Memory B cell (primary cell): Measurements from ENCODE around the gene IPO11.

Experiments
- ATAC-seq: fragments of 150-1000 bp; cut with Tn5 transposase; 2 replicates; pipeline ENCODE4 v1.10.0; 2021; ENCODE audit warnings: low read depth, mild to moderate bottlenecking, moderate library complexity
- DNase-seq, 2 donors: peaks; one replicate each; pipeline ENCODE4 v3.0.0; 2022; ENCODE audit warnings: low spot score in 2 of 2
- H3K27ac Mint-ChIP-seq: one replicate; pipeline ENCODE4 v1.8.0; 2022; ENCODE audit warnings: mild to moderate bottlenecking, moderate library complexity, mixed read lengths
- H3K27me3 Mint-ChIP-seq: one replicate; pipeline ENCODE4 v1.8.0; 2022; ENCODE audit warnings: mixed read lengths
- H3K36me3 Mint-ChIP-seq: one replicate; pipeline ENCODE4 v1.8.0; 2022; ENCODE audit warnings: mild to moderate bottlenecking, mixed read lengths
- H3K4me1 Mint-ChIP-seq: one replicate; pipeline ENCODE4 v1.8.0; 2022; ENCODE audit warnings: mixed read lengths
- H3K4me3 Mint-ChIP-seq: one replicate; pipeline ENCODE4 v1.8.0; 2022; ENCODE audit warnings: mild to moderate bottlenecking, moderate library complexity, mixed read lengths
- H3K9me3 Mint-ChIP-seq: one replicate; pipeline ENCODE4 v1.8.0; 2022; ENCODE audit warnings: mixed read lengths

The IPO11 gene

DNA sequence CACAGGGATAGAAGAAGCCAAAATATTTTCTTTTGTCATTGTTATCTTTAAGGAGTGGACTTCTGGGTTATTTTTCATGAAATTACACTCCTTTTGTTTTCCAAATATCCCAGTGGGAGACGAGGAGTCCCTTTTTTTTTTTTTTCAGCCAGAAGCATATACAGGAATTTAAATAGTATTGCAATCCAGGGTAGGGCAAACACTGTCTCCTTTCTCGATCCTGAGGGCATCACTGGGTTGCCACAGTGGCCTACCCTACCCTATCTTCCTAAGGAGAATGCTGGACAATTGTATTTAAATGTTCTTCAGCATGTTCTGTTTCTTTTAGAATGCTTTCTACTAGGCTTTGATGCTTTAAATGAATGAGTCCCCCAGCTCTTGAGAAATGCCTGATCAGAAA is 214.0 kb downstream of the IPO11 start:
- ATAC-seq (no peak), DNase-seq (no peak)
- Mint-ChIP-seq H3K4me3 (no peak overlapping the region), H3K4me1 (no peaks in the 10 kb centered on the region), H3K27me3 (no peaks in the 10 kb centered on the region), H3K9me3 (no peaks in the 10 kb centered on the region), H3K36me3 (peaks cover 14% of the 10 kb centered on the region), H3K27ac (peak overlapping the region; percentile 55)

DNA sequence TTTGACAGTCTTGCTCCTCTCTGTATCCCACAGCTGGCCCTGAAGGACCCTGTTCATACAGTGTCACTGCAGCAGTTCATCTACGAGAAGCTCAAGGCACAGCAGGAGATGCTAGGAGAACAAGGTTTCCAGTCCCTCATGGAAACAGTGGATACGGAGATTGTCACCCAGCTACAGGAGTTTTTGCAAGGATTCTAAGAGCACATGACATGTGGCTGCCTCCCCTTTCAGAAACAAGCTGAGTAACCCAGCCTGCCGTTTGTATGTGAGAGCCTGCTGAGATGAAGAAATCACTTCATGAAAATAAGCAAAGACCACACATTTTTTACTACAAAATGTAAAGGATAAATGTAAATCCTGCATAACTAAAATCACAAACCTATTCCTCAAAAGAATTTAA is 214.6 kb downstream of the IPO11 start:
- ATAC-seq = no peak
- Mint-ChIP-seq H3K4me3 (no peak overlapping the region), H3K36me3 (peaks cover 14% of the 10 kb centered on the region), H3K9me3 (no peaks in the 10 kb centered on the region), H3K27ac (peak overlapping the region; percentile 55), H3K4me1 (no peaks in the 10 kb centered on the region), H3K27me3 (no peaks in the 10 kb centered on the region)
- no peak for DNase-seq

DNA sequence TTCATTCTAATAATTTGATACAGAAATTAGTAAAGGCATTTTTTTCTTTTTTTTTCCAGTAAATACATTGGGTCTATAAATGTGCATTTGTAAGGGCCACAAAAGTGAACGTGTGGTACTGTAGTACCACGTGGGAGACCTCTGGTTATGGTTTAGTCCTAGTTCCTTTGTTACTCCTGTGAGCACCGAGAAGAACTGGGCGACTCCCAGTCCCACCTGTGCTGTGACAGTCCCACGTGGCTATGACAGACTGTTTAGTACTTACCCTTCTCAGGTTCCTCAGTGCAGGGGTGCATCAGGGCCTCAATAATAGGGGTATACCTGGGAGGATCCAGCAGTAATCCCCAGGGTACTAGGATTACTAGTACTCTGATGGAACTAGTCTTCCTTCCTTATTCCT is 215.3 kb downstream of the IPO11 start:
- ATAC-seq (no peak), DNase-seq (no peak)
- Mint-ChIP-seq H3K27ac (no peak overlapping the region), H3K4me1 (no peaks in the 10 kb centered on the region), H3K4me3 (no peak overlapping the region), H3K36me3 (peaks cover 14% of the 10 kb centered on the region), H3K9me3 (no peaks in the 10 kb centered on the region), H3K27me3 (no peaks in the 10 kb centered on the region)

DNA sequence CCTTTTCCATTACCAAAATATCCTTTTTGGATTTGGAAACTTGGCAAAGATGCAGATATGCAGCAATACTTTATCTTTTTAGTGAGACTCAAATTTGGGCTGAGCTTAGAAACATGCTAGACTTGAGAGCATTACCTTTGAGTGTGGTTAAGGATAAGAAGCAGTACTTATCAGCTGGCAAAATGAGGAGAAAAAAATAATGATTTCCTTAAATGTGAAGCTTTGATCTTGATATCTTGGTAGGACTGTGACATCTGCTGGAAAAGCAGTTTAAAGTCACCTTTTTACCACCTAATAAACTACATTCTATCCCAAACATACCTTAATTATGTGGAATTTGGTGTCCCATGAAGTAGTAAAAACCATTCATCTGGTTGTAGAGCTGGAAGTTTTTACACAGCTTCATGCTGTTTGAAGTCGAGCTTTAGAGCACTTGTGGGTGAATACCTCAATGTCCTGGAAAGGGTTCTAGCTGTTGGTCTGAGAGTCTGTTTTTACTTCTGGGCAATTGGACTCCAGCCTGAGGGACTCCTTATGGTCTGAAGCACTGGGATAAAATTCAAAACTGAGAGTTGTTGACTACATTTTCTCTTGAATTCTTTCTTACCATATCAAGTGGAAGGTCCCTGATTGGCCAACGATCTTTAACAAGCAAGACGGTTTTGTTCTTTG is 219.5 kb downstream of the IPO11 start:
- no peak overlapping the region for H3K4me3 Mint-ChIP-seq
- no peaks in the 10 kb centered on the region for H3K4me1 Mint-ChIP-seq
- no peaks in the 10 kb centered on the region for H3K9me3 Mint-ChIP-seq
- peaks cover 6% of the 10 kb centered on the region for H3K36me3 Mint-ChIP-seq
- DNase-seq (no peak), ATAC-seq (no peak)
- H3K27ac Mint-ChIP-seq = no peak overlapping the region
- H3K27me3 Mint-ChIP-seq = no peaks in the 10 kb centered on the region

DNA sequence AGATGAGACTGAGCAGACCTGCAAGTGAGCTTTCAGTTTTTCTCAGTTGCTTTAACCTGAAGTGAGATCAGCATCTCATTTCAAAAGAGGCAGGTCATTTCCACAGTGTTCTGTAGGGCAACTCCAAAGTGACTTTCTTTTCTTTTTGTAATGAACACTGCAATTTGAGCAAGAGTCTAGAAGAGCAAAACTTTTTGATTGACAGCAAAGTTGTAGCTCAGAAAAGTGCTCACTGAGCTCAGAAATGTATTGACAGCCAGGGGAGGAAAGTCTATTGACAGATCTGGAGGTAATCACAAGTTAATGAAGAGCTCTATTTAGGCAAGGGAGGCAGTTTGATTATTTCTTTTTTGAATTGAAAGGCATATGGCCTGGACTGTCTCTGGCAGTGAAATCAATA is 220.7 kb downstream of the IPO11 start:
- no peaks in the 10 kb centered on the region for H3K4me1 Mint-ChIP-seq
- no peak overlapping the region for H3K4me3 Mint-ChIP-seq
- ATAC-seq (no peak), DNase-seq (no peak)
- H3K36me3 Mint-ChIP-seq = peaks cover 6% of the 10 kb centered on the region
- H3K27ac Mint-ChIP-seq = no peak overlapping the region
- no peaks in the 10 kb centered on the region for H3K27me3 Mint-ChIP-seq
- H3K9me3 Mint-ChIP-seq = no peaks in the 10 kb centered on the region

DNA sequence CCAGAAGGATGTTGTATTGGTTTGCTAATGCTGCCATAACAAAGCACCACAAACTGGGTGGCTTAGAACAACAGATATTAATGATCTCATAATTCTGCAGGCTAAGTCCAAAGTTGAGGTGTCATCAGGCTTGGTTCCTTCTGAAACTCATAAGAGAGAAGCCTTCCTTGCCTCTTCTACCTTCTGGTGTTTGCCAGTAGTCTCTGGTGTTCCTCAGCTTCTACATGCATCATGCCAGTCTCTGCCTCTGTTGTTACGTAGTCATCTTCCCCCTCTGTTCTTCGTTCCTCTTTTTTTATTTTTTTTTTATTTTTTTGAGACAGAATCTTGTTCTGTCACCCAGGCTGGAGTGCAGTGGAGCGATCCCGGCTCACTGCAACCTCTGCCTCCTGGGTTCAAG is 227.9 kb downstream of the IPO11 start:
- DNase-seq (no peak), ATAC-seq (peak; percentile 70)
- no peaks in the 10 kb centered on the region for H3K27me3 Mint-ChIP-seq
- no peak overlapping the region for H3K27ac Mint-ChIP-seq
- peaks cover 3% of the 10 kb centered on the region for H3K36me3 Mint-ChIP-seq
- no peaks in the 10 kb centered on the region for H3K9me3 Mint-ChIP-seq
- peaks cover 4% of the 10 kb centered on the region for H3K4me1 Mint-ChIP-seq
- H3K4me3 Mint-ChIP-seq = no peak overlapping the region

DNA sequence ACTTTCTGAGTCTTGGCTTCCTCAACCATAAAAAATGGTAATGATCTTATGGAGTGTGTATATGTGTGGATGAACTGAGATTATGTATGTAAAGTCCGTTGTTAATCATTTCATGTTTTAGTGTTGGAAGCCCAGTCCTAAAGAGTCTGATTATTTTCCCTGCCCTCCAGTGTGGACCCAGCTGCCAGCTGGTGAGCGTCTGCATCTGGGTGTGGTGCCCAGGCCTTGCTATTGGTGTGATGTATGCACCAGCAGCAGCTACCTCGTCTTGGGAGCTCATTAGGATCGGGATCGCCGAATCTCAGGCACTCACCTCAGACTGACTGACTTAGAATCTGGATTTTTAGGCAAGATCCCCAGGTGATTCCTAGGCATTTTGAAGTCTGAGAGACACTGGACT is 229.9 kb downstream of the IPO11 start:
- Mint-ChIP-seq H3K4me3 (no peak overlapping the region), H3K27ac (no peak overlapping the region), H3K27me3 (no peaks in the 10 kb centered on the region), H3K4me1 (peaks cover 4% of the 10 kb centered on the region), H3K36me3 (peaks cover 4% of the 10 kb centered on the region), H3K9me3 (no peaks in the 10 kb centered on the region)
- ATAC-seq = no peak
- no peak for DNase-seq

DNA sequence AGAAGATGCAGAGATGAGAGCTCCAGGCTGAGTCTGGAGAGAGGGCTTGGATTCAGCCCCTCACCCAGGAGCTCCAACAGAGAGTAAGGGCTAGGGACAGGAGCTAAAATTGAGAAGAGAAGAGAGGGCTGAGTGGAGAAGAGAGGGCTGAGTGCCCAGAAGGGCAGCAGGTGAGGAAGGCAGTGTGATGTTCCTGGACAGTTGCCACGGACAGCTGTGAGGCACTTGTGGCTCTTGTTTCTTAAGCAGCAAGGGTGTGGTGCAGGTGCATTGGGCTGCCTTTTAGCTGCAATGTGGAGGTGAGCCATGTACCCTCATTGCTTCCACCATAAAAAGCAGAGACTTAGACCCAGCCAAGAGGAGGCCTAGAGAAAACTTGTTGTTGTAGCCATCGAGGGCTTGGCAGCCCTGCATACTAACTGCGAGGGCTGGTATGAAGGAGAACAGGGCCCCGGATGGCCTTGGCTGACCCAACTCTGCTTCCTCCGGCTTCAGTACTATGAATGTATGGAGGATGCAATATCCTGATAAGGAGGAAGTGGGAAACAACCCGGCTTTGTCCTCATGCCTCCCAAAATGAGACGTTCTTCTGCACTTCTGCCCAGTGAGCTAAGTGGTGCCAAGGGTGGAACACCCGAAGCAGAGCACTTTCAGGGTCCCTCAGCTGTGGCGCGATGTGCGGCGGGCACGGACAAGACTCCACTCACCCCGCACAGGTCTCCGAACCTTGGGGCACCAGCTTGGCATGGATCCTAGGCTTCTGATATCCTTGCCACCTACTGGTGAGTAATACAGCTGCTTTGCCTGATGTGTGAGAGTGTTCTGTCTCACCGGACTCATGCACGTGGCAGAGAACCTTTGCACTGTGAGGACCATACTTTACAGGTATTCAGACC is 231.2 kb downstream of the IPO11 start:
- peaks cover 4% of the 10 kb centered on the region for H3K4me1 Mint-ChIP-seq
- no peak for ATAC-seq
- no peak overlapping the region for H3K4me3 Mint-ChIP-seq
- H3K9me3 Mint-ChIP-seq = no peaks in the 10 kb centered on the region
- H3K36me3 Mint-ChIP-seq = peaks cover 4% of the 10 kb centered on the region
- no peak overlapping the region for H3K27ac Mint-ChIP-seq
- no peak for DNase-seq
- H3K27me3 Mint-ChIP-seq = no peaks in the 10 kb centered on the region

DNA sequence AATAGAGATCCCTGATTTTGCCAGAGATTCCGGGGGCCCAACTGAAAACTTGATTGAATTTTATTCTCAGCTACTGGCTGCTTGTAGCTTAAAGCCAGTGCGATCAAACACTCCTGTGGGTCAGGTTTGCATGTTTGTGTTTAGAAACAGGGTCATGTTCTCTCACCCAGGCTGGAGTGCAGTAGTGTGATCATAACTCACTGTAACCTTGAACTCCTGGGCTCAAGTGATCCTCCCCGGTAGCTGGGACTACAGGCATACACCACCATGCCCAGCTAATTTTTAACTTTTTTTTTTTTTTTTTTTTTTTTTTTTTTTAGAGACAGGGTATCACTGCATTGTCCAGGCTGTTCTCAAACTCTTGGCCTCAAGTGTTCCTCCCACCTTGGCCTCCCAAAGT is 232.7 kb downstream of the IPO11 start:
- no peaks in the 10 kb centered on the region for H3K4me1 Mint-ChIP-seq
- no peak overlapping the region for H3K4me3 Mint-ChIP-seq
- H3K27ac Mint-ChIP-seq = no peak overlapping the region
- ATAC-seq = no peak
- no peaks in the 10 kb centered on the region for H3K27me3 Mint-ChIP-seq
- H3K9me3 Mint-ChIP-seq = no peaks in the 10 kb centered on the region
- H3K36me3 Mint-ChIP-seq = peaks cover 2% of the 10 kb centered on the region
- no peak for DNase-seq

DNA sequence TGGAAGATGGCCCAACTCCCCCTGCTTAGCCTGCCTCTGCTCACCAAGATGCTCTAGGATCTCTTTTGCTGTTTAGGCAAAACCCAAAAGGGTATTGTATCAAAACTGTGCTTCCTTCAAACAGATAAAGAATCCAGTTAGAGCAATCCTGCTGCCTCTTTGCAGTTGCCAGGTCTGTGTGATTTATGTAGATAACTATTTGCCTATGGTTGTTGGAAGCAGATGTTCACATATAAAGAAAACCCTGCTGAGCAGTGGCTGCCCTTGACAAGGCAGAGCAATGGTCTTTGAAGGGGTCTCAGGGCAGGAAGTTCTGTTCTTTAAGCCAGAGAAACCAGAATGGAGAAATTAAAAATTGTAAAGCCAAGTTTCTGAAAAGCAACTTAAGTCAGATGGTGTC is 234.7 kb downstream of the IPO11 start:
- Mint-ChIP-seq H3K4me3 (no peak overlapping the region), H3K4me1 (no peaks in the 10 kb centered on the region), H3K27ac (no peak overlapping the region), H3K36me3 (peaks cover 2% of the 10 kb centered on the region), H3K9me3 (no peaks in the 10 kb centered on the region), H3K27me3 (no peaks in the 10 kb centered on the region)
- no peak for ATAC-seq
- no peak for DNase-seq

DNA sequence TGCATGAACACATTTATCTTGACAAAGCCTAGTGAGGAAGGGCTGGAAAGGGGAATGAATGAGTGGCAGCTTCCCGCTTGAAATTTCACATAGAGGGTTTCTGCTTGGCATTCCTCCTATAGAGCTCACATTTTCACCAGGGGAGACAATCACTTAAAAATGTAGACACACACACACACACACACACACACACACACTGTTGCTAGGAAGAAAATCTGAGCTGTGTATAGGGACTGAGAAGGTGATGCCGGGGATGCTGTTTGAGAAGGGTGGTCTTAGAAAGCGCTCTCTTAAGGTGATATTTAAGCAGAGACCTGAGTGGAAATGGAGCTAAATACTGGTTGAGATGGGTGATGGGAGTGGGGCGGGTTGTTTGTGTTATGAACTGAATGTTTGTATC is 236.5 kb downstream of the IPO11 start:
- ATAC-seq (no peak), DNase-seq (no peak)
- Mint-ChIP-seq H3K27ac (no peak overlapping the region), H3K4me1 (peaks cover 2% of the 10 kb centered on the region), H3K27me3 (peaks cover 2% of the 10 kb centered on the region), H3K36me3 (peaks cover 4% of the 10 kb centered on the region), H3K9me3 (no peaks in the 10 kb centered on the region), H3K4me3 (no peak overlapping the region)

DNA sequence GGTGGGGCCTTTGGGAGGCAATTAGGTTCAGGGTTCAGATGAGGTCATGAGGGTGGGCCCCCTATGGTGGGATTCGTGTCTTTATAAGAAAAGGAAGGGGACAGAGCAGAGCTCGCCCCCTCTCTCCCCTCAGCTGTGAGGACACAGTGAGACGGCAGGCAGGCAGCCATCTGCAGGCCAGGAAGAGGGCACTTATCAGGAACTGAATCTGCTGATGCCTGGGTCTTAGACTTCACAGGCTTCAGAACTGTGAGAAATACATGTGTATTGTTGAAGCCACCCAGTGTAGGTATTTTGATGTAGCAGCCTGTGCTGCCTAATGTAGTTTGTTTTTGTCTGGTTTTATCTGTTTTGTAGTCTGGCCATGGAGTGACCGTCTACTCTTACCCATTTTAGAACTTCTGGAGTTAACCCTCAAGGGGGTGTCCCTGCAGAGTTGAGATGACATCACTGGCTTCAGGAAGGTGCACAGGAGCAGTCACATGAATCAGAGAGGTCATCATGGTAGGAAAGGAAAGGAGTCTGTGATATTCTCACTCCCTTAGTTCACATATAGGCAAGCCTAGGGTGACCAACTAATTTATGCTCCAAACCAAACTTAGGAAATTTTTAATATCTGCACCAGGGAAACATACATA is 237.0 kb downstream of the IPO11 start:
- Mint-ChIP-seq H3K36me3 (peaks cover 6% of the 10 kb centered on the region), H3K27me3 (peaks cover 4% of the 10 kb centered on the region), H3K9me3 (no peaks in the 10 kb centered on the region), H3K27ac (no peak overlapping the region), H3K4me3 (no peak overlapping the region), H3K4me1 (peaks cover 2% of the 10 kb centered on the region)
- ATAC-seq (no peak), DNase-seq (no peak)

DNA sequence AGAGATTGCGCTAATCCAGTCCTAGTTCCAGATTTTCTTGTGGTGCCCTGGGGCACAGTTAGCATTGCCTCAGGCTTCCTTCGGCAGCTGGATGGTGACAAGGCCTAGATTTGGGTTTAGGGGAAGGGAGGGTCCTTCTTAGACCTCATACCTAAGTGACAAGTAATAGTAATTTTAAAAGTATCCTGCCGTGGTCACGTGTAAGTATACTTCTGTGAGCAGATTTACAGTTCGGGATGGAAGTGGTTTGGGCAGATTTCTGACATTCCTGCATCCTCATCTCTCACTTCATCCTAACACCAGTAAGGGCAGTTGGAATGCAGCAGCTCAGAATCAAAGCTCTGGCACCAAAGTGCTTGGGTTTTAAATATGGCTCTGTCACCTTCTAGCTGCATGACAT is 237.6 kb downstream of the IPO11 start:
- Mint-ChIP-seq H3K36me3 (peaks cover 6% of the 10 kb centered on the region), H3K4me1 (peaks cover 2% of the 10 kb centered on the region), H3K9me3 (no peaks in the 10 kb centered on the region), H3K4me3 (no peak overlapping the region), H3K27me3 (peaks cover 4% of the 10 kb centered on the region), H3K27ac (no peak overlapping the region)
- DNase-seq (no peak), ATAC-seq (no peak)

DNA sequence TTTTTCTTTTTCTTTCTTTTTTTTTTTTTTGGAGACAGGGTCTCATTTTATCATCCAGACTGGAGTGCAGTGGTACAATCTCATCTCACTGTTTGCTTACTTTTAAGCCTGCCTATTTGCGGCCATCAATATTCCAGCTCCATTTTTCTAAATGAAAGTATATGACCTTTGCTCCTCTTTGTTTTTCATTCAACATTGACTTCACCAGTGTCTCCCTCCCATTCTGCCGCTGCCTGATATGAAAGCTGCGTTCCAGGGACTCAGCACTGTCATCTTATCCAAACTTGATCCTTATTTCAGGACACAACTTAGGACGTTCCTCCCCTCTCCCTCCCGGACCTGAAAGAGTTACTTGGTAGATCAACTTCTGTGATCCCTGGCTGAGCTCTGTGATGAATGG is 239.7 kb downstream of the IPO11 start:
- H3K9me3 Mint-ChIP-seq = no peaks in the 10 kb centered on the region
- DNase-seq (no peak), ATAC-seq (no peak)
- no peak overlapping the region for H3K4me3 Mint-ChIP-seq
- no peak overlapping the region for H3K27ac Mint-ChIP-seq
- peaks cover 4% of the 10 kb centered on the region for H3K27me3 Mint-ChIP-seq
- H3K36me3 Mint-ChIP-seq = peaks cover 4% of the 10 kb centered on the region
- peaks cover 2% of the 10 kb centered on the region for H3K4me1 Mint-ChIP-seq
